MM.1S (cell line): ENCODE data around the gene DNAL1.

Experiments used
- DNase-seq: peaks from one replicate; pipeline ENCODE4 v3.0.0-alpha.2; 2015
- H2AFZ ChIP-seq: fragments of 300-600 bp; sonication (generic); 2 replicates; pipeline ENCODE4 v1.6.0; 2016; ENCODE audit warnings: antibody characterized with exemption, low read length
- H3F3A ChIP-seq: fragments of 300-600 bp; sonication (generic); 2 replicates; pipeline ENCODE4 v1.6.1; 2016; ENCODE audit warnings: mild to moderate bottlenecking, antibody characterized with exemption, low read length, moderate library complexity, mixed read lengths; ENCODE audit not compliant: insufficient read depth
- H3K27ac ChIP-seq: fragments of 300-600 bp; sonication (generic); 2 replicates; pipeline ENCODE4 v1.5.1; 2016; ENCODE audit warnings: mild to moderate bottlenecking, low read length
- H3K27me3 ChIP-seq: fragments of 300-600 bp; sonication (generic); replicated peaks from 2 replicates; pipeline ENCODE4 v1.6.0; 2016; ENCODE audit warnings: low read length; ENCODE audit not compliant: insufficient read depth
- H3K36me3 ChIP-seq: fragments of 300-600 bp; sonication (generic); replicated peaks from 2 replicates; pipeline ENCODE4 v1.6.1; 2016; ENCODE audit warnings: mild to moderate bottlenecking, low read length, mixed read lengths; ENCODE audit not compliant: insufficient read depth
- H3K4me1 ChIP-seq: fragments of 300-600 bp; sonication (generic); 2 replicates; pipeline ENCODE4 v1.6.1; 2016; ENCODE audit warnings: low read length, mixed read lengths
- H3K4me2 ChIP-seq: fragments of 300-600 bp; sonication (generic); 2 replicates; pipeline ENCODE4 v1.6.0; 2016; ENCODE audit warnings: low read depth, low read length
- H3K4me3 ChIP-seq: fragments of 300-600 bp; sonication (generic); 2 replicates; pipeline ENCODE4 v1.5.1; 2016; ENCODE audit warnings: low read length, mixed read lengths
- H3K79me2 ChIP-seq: fragments of 300-600 bp; sonication (generic); 2 replicates; pipeline ENCODE4 v1.6.1; 2016; ENCODE audit warnings: mixed run types, low read length, mixed read lengths
- H3K9ac ChIP-seq: fragments of 300-600 bp; sonication (generic); 2 replicates; pipeline ENCODE4 v1.6.1; 2016; ENCODE audit warnings: low read length, mixed read lengths
- H3K9me2 ChIP-seq: fragments of 300-600 bp; sonication (generic); replicated peaks from 2 replicates; pipeline ENCODE4 v1.6.1; 2016; ENCODE audit warnings: mild to moderate bottlenecking, low read length, mixed read lengths; ENCODE audit not compliant: insufficient read depth
- H3K9me3 ChIP-seq: fragments of 300-600 bp; sonication (generic); replicated peaks from 2 replicates; pipeline ENCODE4 v1.6.1; 2016; ENCODE audit warnings: mild to moderate bottlenecking, low read length, mixed read lengths; ENCODE audit not compliant: insufficient read depth
- H4K20me1 ChIP-seq: fragments of 300-600 bp; sonication (generic); 2 replicates; pipeline ENCODE4 v1.6.1; 2016; ENCODE audit warnings: mild to moderate bottlenecking, low read length, moderate library complexity, mixed read lengths; ENCODE audit not compliant: insufficient read depth
- EZH2 ChIP-seq: fragments of 300-600 bp; sonication (generic); optimal IDR thresholded peaks from 2 replicates; pipeline ENCODE3; 2017; ENCODE audit warnings: low read depth, mild to moderate bottlenecking, antibody characterized with exemption, low read length, mixed read lengths
- EZH2phosphoT487 ChIP-seq: fragments of 300-600 bp; sonication (generic); IDR thresholded peaks from 2 replicates; pipeline ENCODE4 v1.6.1; 2018; ENCODE audit warnings: antibody characterized with exemption, low read length
- TF ChIP-seq, protein P1 (sequence below): fragments of 300-600 bp; sonication (generic); IDR thresholded peaks from 2 replicates; pipeline ENCODE4 v1.5.1; 2016; ENCODE audit warnings: antibody characterized with exemption, low read length, mixed read lengths

The DNAL1 gene

DNA sequence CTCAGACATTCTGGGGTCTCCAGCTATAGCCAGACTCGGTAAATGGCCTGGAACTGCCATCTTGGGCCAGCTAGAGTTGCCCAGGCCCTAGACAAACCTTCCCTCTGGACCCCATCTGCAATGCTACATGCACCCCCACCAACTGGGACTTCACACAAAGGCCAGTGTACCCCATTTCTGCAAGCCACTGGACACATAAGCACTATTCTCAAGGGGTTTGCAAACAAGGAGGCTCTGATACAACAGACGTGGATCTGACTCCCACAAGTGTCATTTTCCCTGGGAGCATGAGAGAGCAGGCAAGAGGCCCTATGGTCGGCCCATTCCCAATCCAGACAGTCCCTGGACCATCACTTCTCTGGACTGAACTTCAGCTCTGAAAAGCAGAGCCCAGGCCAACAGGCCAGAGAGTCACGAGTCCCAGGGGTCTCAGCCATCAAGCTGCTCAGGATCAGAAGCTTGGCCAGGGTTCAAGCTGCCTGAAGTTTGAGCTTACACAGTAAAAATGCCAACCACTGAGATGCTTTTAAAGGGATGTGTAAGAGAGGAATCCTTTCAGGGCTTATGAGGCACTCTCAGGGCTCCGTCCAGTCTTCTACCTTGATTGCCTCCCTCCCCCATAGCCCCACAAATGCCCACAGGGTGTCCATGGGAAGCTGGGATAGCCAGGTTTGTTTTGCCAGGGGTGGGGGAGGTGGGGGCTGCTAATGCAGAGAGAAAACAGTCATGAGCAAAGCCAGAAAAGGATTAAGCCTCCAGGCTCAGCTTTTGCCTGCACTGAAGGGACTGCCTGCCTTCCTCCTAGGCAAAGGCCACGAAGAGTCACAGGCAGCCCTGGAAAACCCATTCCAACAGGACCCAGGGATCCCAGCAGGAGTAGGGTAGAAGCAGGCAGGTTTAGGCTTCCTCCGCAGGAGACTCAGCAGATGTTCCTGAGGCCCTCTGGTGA lies 101.1 kb downstream of the DNAL1 start:
- TF ChIP-seq, protein P1, sequence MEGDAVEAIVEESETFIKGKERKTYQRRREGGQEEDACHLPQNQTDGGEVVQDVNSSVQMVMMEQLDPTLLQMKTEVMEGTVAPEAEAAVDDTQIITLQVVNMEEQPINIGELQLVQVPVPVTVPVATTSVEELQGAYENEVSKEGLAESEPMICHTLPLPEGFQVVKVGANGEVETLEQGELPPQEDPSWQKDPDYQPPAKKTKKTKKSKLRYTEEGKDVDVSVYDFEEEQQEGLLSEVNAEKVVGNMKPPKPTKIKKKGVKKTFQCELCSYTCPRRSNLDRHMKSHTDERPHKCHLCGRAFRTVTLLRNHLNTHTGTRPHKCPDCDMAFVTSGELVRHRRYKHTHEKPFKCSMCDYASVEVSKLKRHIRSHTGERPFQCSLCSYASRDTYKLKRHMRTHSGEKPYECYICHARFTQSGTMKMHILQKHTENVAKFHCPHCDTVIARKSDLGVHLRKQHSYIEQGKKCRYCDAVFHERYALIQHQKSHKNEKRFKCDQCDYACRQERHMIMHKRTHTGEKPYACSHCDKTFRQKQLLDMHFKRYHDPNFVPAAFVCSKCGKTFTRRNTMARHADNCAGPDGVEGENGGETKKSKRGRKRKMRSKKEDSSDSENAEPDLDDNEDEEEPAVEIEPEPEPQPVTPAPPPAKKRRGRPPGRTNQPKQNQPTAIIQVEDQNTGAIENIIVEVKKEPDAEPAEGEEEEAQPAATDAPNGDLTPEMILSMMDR, result no peak
- no peak for TF ChIP-seq EZH2phosphoT487
- TF ChIP-seq EZH2, result no peak
- no peak overlapping the region for H3K4me3 ChIP-seq
- H3F3A ChIP-seq, result no peaks in the 10 kb centered on the region; the same call in 1 of the 2 replicates
- no peaks in the 10 kb centered on the region for H3K9me3 ChIP-seq
- no peaks in the 10 kb centered on the region for H3K9me2 ChIP-seq
- H3K36me3 ChIP-seq, result no peaks in the 10 kb centered on the region
- H3K27me3 ChIP-seq, result no peaks in the 10 kb centered on the region
- H3K4me2 ChIP-seq, result 0 out of 2 replicates have a peak overlapping the region, but pooled peaks have one; percentile 57
- no peak overlapping the region for H3K9ac ChIP-seq
- H3K79me2 ChIP-seq, result peaks cover 99% of the 10 kb centered on the region
- H4K20me1 ChIP-seq, result peaks cover 20% of the 10 kb centered on the region; the same call in 1 of the 2 replicates
- peaks cover 40% of the 10 kb centered on the region for H3K4me1 ChIP-seq
- DNase-seq, result no peak
- no peak overlapping the region for H3K27ac ChIP-seq
- H2AFZ ChIP-seq, result no peak overlapping the region

DNA sequence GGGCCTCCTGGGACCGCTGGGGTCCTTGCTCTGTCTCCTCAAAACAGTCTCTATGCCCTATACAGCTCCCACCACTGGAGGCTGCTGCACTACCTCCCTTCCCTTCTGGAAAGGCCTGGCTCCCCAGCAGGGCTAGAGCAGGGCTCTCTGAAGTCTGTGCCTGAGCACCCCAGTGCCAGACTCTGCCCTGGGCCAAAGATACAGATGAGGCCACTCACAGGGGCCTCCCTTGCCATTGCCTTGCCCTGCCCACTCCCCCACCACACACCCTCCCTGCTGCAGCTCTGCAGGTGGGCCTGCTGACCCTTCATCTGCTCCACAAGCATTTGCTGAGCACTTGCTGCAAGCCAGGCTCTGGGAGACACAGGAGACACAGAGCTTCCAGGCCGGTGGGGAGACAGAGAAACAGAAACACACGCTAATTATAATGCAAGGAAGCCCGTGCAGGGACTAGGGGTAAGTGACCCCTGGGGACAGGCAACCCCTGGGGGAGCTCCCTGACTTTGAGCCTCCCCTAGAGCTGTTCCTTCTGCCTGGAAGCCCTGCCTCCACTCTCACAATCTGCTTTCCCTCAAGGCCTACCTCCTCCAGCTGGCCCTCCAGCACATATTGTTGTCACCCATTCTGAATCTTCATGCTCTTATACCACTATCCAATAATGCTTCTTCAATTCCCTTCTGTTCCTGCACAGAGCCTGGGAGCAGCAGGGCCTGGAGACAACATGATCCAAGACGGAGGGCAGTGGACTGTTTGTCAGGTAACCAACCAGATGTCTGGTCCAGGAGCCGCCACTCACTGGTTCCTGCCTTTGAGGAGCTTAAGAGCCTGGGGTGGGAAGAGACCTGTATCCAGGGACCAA lies 102.0 kb downstream of the DNAL1 start:
- Histone ChIP-seq H3K9me3 (no peaks in the 10 kb centered on the region), H3K9me2 (no peaks in the 10 kb centered on the region), H3K4me1 (peaks cover 33% of the 10 kb centered on the region), H3K27ac (no peak overlapping the region), H2AFZ (no peak overlapping the region), H3K79me2 (peaks cover 99% of the 10 kb centered on the region), H3F3A (no peaks in the 10 kb centered on the region; the same call in 1 of the 2 replicates), H4K20me1 (peaks cover 20% of the 10 kb centered on the region; the same call in 1 of the 2 replicates), H3K4me3 (no peak overlapping the region), H3K36me3 (no peaks in the 10 kb centered on the region), H3K9ac (no peak overlapping the region), H3K27me3 (no peaks in the 10 kb centered on the region), H3K4me2 (no peak overlapping the region)
- TF ChIP-seq EZH2phosphoT487, result no peak
- no peak for TF ChIP-seq EZH2
- TF ChIP-seq, protein P1, result no peak
- no peak for DNase-seq

DNA sequence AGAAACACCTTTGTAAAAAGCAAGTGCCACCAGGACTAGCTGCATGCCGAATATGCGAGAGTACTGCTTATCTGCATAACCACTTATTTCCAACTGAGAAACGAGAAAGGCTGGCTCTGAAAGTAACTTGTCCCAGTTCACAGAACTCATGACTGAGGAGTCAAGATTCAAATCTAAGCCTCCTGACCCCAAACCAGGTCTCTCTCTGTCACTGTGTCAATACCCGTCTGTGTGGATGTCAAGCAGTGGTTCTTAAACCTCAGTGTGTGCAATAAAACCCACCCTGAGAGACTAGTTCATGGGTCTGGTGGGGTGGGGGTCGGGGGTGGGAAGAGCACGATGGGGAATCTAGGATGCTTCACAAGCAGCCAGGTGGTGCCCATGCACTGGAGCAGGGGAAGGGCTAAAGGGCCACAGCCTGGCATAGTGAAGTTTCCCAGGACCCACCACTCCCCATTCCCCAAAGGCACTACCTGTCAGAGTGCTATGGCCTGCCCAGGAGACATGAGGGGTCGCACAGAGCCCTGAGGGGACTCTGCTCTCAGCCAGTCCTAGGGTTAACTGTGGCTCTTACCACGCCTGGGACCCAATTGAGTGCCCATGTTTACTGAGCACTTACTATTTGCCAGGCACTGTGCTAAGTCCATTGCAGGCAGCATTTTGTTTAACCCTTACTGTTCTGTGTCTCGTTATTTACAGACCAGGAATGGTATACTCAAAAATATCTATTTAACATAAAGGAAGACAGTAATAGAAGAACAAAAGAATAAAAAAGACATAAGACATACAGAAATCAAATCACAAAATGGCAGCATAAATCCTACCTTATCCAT lies 102.8 kb downstream of the DNAL1 start:
- no peaks in the 10 kb centered on the region for H3K27me3 ChIP-seq
- TF ChIP-seq EZH2phosphoT487 (no peak), EZH2 (no peak)
- TF ChIP-seq, protein P1, result no peak
- no peaks in the 10 kb centered on the region; the same call in 1 of the 2 replicates for H3F3A ChIP-seq
- peaks cover 24% of the 10 kb centered on the region for H4K20me1 ChIP-seq
- peaks cover 99% of the 10 kb centered on the region for H3K79me2 ChIP-seq
- H3K9me3 ChIP-seq, result no peaks in the 10 kb centered on the region
- H3K9ac ChIP-seq, result no peak overlapping the region
- H2AFZ ChIP-seq, result no peak overlapping the region
- no peaks in the 10 kb centered on the region for H3K9me2 ChIP-seq
- H3K4me3 ChIP-seq, result no peak overlapping the region
- no peak overlapping the region for H3K27ac ChIP-seq
- peaks cover 24% of the 10 kb centered on the region for H3K4me1 ChIP-seq
- DNase-seq, result no peak
- no peak overlapping the region for H3K4me2 ChIP-seq
- H3K36me3 ChIP-seq, result no peaks in the 10 kb centered on the region
